HEK293T (cell line): ENCODE measurements around the gene ACOT7.
"Not testable (repeated sequence)": the region's sequence is repeated elsewhere in the genome, so short reads cannot be mapped to it uniquely, and the experiment has no call there.

ENCODE experiments used
- ARNT ChIP-seq: fragments of 450-650 bp; IDR thresholded peaks from 2 replicates; pipeline ENCODE4 v1.6.1; 2017; ENCODE audit warnings: mild to moderate bottlenecking
- CTBP1 ChIP-seq: fragments of 450-650 bp; IDR thresholded peaks from 2 replicates; pipeline ENCODE4 v1.6.1; 2016; ENCODE audit warnings: borderline replicate concordance
- FOXK2 ChIP-seq: fragments of 450-650 bp; IDR thresholded peaks from 2 replicates; pipeline ENCODE4 v1.6.1; 2016; ENCODE audit warnings: mild to moderate bottlenecking
- FOXM1 ChIP-seq: fragments of 450-650 bp; IDR thresholded peaks from 2 replicates; pipeline ENCODE4 v1.6.1; 2017; ENCODE audit warnings: mild to moderate bottlenecking, borderline replicate concordance
- LEF1 ChIP-seq: fragments of 450-650 bp; IDR thresholded peaks from 2 replicates; pipeline ENCODE4 v1.6.1; 2017; ENCODE audit warnings: mild to moderate bottlenecking, borderline replicate concordance
- NFRKB ChIP-seq: fragments of 450-650 bp; IDR thresholded peaks from 2 replicates; pipeline ENCODE4 v1.6.1; 2016; ENCODE audit warnings: mild to moderate bottlenecking, moderate library complexity
- PKNOX1 ChIP-seq: fragments of 450-650 bp; IDR thresholded peaks from 2 replicates; pipeline ENCODE4 v1.6.1; 2016
- SUZ12 ChIP-seq: fragments of 450-650 bp; IDR thresholded peaks from 2 replicates; pipeline ENCODE4 v1.6.1; 2016; ENCODE audit warnings: mild to moderate bottlenecking
- TARDBP ChIP-seq: fragments of 450-650 bp; IDR thresholded peaks from 2 replicates; pipeline ENCODE4 v1.6.1; 2016

- not testable (repeated sequence) for TF ChIP-seq FOXM1, LEF1, SUZ12, ARNT, NFRKB, FOXK2, PKNOX1, CTBP1, TARDBP
Observed at GRCh38 chr1:6429660-6430411, 36.3 kb upstream of the ACOT7 start.
